MV-4-11 (cell line): ENCODE data around the gene SORBS2.

Source experiments
- DNase-seq: peaks from one replicate; lab custom pipeline; 2025; lab: John Stamatoyannopoulos, UW

Gene SORBS2

GRCh38 chr4:185738820-185739219 is 73.2 kb downstream of the SORBS2 start:
- DNase-seq: no peak

GRCh38 chr4:185738038-185738552 is 73.9 kb downstream of the SORBS2 start:
- DNase-seq: no peak

GRCh38 chr4:185737489-185738037 is 74.4 kb downstream of the SORBS2 start:
- no peak for DNase-seq

GRCh38 chr4:185736882-185737281 is 75.1 kb downstream of the SORBS2 start:
- DNase-seq: no peak

GRCh38 chr4:185735866-185736400 is 76.1 kb downstream of the SORBS2 start:
- peak; percentile 38 for DNase-seq

- DNase-seq: no peak
Measured at GRCh38 chr4:185734930-185735329, 77.1 kb downstream of the SORBS2 start.

GRCh38 chr4:185734214-185734613 is 77.8 kb downstream of the SORBS2 start:
- peak; percentile 85 for DNase-seq

GRCh38 chr4:185730849-185731608 is 81.0 kb downstream of the SORBS2 start:
- peak; percentile 33 for DNase-seq

- DNase-seq: peak; percentile 53
Measured at GRCh38 chr4:185730387-185730786, 81.6 kb downstream of the SORBS2 start.

- peak; percentile 20 for DNase-seq
Measured at GRCh38 chr4:185729391-185729804, 82.6 kb downstream of the SORBS2 start.

GRCh38 chr4:185728893-185729292 is 83.1 kb downstream of the SORBS2 start:
- DNase-seq: no peak

- no peak for DNase-seq
Measured at GRCh38 chr4:185726931-185727330, 85.1 kb downstream of the SORBS2 start.

- no peak for DNase-seq
Measured at GRCh38 chr4:185723631-185724260, 88.2 kb downstream of the SORBS2 start.

- no peak for DNase-seq
Measured at GRCh38 chr4:185722029-185722316, 90.0 kb downstream of the SORBS2 start.

- no peak for DNase-seq
Measured at GRCh38 chr4:185721190-185722028, 90.6 kb downstream of the SORBS2 start.

GRCh38 chr4:185719500-185719858 is 92.5 kb downstream of the SORBS2 start:
- no peak for DNase-seq

GRCh38 chr4:185718578-185719499 is 93.2 kb downstream of the SORBS2 start:
- no peak for DNase-seq

GRCh38 chr4:185717377-185717741 is 94.6 kb downstream of the SORBS2 start:
- DNase-seq: no peak

GRCh38 chr4:185716577-185717376 is 95.2 kb downstream of the SORBS2 start:
- DNase-seq: no peak

GRCh38 chr4:185716141-185716551 is 95.8 kb downstream of the SORBS2 start:
- DNase-seq: no peak
